ENCODE results near the gene AQP7.

- TF ChIP-seq CTCF (IDR thresholded peaks at IDR 0.05) (no peak), POLR2A (IDR thresholded peaks at IDR 0.05) (no peak)
Measured at GRCh38 chr9:33340186-33340585, 62.2 kb downstream of the AQP7 start.

Measured in adrenal gland (tissue), 5 donors.